NCI-H187 treated with DMSO at 0.1 percent for 48 hours (cell line): ENCODE measurements around the gene TCF4.

Source experiments
- DNase-seq: peaks from one replicate; lab custom pipeline; 2025; lab: John Stamatoyannopoulos, UW

TCF4 gene

DNA sequence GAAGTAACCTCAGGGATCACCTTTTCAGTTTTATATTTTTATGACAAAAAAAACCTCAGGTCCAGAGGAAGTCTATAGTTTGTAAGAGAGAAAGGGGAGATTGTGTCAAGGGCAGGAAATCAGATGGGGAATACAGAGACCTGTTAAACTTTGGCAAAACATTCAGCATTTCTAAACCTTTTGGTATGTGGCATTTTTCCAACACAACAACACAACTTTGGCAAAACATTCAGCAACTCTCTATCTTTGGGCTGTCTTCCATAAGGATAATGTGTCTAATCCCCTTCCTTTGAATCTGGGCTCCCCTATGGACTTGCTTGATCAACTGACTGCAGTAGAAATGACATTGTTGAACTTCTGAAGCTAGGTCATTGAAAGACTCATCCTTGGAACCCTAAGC, 408.2 kb downstream of the TCF4 start:
- no peak for DNase-seq

DNA sequence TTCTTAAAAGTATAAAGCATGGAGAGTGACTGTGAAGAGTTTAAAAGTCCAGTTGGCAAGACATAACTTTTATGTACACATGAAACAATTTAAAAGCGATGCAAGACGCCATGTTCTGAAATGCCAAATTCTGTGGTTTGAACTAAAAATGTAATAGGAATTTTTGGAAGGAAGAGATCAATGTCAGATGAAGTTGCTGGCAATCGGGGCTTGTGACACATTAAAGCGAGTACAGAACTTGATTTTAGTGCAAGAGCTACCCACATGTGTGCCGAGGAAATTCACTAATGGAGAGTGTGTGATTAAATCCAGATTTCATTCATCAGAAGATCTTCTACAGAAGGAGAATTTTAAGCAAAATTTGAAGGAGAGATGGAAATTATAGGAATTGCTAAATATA, 408.6 kb downstream of the TCF4 start:
- no peak for DNase-seq

DNA sequence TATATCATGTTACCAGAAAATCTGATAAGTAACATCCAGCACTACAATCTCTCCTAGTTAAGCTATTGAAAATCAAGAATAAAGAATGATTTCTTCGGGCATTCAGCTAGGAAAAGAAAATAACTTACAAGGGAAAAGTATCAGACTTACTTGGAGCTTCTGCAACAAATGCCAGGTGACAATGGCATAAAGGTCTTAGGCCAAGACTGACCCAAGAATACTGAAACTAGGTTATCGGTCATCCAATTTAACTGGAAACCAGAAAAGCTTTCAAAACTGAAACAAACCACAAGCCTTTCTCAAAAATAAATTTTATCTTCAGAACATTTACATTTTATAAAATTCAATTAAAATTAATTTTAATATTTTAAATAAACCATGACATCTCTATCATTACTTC, 414.7 kb downstream of the TCF4 start:
- no peak for DNase-seq
